GM18909 (cell line): ENCODE measurements around the gene IL13RA1.
"Not testable (repeated sequence)": the region's sequence is repeated elsewhere in the genome, so short reads cannot be mapped to it uniquely, and the experiment has no call there.

Experiments used
- ATAC-seq: cut with Tn5 transposase; IDR thresholded peaks from one replicate; pipeline ENCODE4 v1.9.1; 2021; ENCODE audit warnings: mild to moderate bottlenecking; ENCODE audit not compliant: unreplicated experiment, poor library complexity

IL13RA1 gene

GRCh38 chrX:118726887-118727685 is at the start of gene IL13RA1:
Gene IL13RA1, plus strand, starts transcription at chrX:118727606. Its CDS starts 33 bp downstream, at chrX:118727639.
- peak; percentile 53 for ATAC-seq

GRCh38 chrX:118679290-118679689 is 48.1 kb upstream of the IL13RA1 start:
- no peak for ATAC-seq

- no peak for ATAC-seq
Measured at GRCh38 chrX:118682258-118683014, 45.0 kb upstream of the IL13RA1 start.

- ATAC-seq = no peak
Measured at GRCh38 chrX:118685393-118685792, 42.0 kb upstream of the IL13RA1 start.

GRCh38 chrX:118688935-118689334 is 38.5 kb upstream of the IL13RA1 start:
- no peak for ATAC-seq

GRCh38 chrX:118693843-118694242 is 33.6 kb upstream of the IL13RA1 start:
- ATAC-seq = no peak

GRCh38 chrX:118694638-118695037 is 32.8 kb upstream of the IL13RA1 start:
- ATAC-seq = no peak

- peak; percentile 65 for ATAC-seq
Measured at GRCh38 chrX:118698516-118699170, 28.8 kb upstream of the IL13RA1 start.

GRCh38 chrX:118702741-118703140 is 24.7 kb upstream of the IL13RA1 start:
- no peak for ATAC-seq

- ATAC-seq = no peak
Measured at GRCh38 chrX:118706681-118707080, 20.7 kb upstream of the IL13RA1 start.

GRCh38 chrX:118714521-118714920 is 12.9 kb upstream of the IL13RA1 start:
- no peak for ATAC-seq

- ATAC-seq = not testable (repeated sequence)
Measured at GRCh38 chrX:118715917-118716316, 11.5 kb upstream of the IL13RA1 start.

GRCh38 chrX:118716833-118717232 is 10.6 kb upstream of the IL13RA1 start:
- not testable (repeated sequence) for ATAC-seq

GRCh38 chrX:118717678-118718391 is 9.6 kb upstream of the IL13RA1 start:
- no peak for ATAC-seq

GRCh38 chrX:118718737-118719136 is 8.7 kb upstream of the IL13RA1 start:
- no peak for ATAC-seq

- ATAC-seq = no peak
Measured at GRCh38 chrX:118720058-118720707, 7.2 kb upstream of the IL13RA1 start.

- ATAC-seq = no peak
Measured at GRCh38 chrX:118723376-118723775, 4.0 kb upstream of the IL13RA1 start.

- ATAC-seq = no peak
Measured at GRCh38 chrX:118724365-118724764, 3.0 kb upstream of the IL13RA1 start.

- no peak for ATAC-seq
Measured at GRCh38 chrX:118724775-118725174, 2.6 kb upstream of the IL13RA1 start.

GRCh38 chrX:118726396-118726795 is 1.0 kb upstream of the IL13RA1 start:
- no peak for ATAC-seq
